HepG2 (cell line): Measurements from ENCODE around the gene CACNB4. TPM values are rescaled to one million over a fixed set of nuclear protein-coding genes. Genes with fewer than 3 reads are reported as not detected.
A peak's percentile ranks its signal among the peaks of the same experiment; 100 is the strongest.

Source experiments
- BCL6 ChIP-seq: IDR thresholded peaks from 2 replicates; pipeline ENCODE4 v1.6.1; 2016; ENCODE audit warnings: missing genetic modification reagents, missing compliant biosample characterization
- HHEX ChIP-seq: IDR thresholded peaks from 2 replicates; pipeline ENCODE4 v1.6.1; 2016; ENCODE audit warnings: control low read depth
- HMG20A ChIP-seq: IDR thresholded peaks from 2 replicates; pipeline ENCODE4 v1.6.1; 2016; ENCODE audit warnings: borderline replicate concordance
- HOXA9 ChIP-seq: sonication (generic); formaldehyde crosslinking; IDR thresholded peaks from 2 replicates; pipeline ENCODE4 v1.8.1; 2022; ENCODE audit warnings: missing genetic modification reagents, mild to moderate bottlenecking, moderate library complexity, borderline replicate concordance
- KLF16 ChIP-seq, 2 experiments: sonication (generic) in 1 of 2; formaldehyde crosslinking in 1 of 2; IDR thresholded peaks; 2 replicates each; pipeline versions ENCODE4 v1.6.1 to v1.8.0; 2016 to 2023; ENCODE audit warnings: missing genetic modification reagents in 2 of 2, missing compliant biosample characterization in 1 of 2
- MATR3 ChIP-seq: sonication (generic); formaldehyde crosslinking; IDR thresholded peaks from 2 replicates; pipeline ENCODE4 v1.4.0; 2020; ENCODE audit warnings: missing genetic modification reagents
- RFX5 ChIP-seq: IDR thresholded peaks from 2 replicates; pipeline ENCODE4 v1.6.1; 2011; ENCODE audit warnings: low read depth, low read length, improper control_type of control experiment
- TCF7 ChIP-seq: sonication (generic); IDR thresholded peaks from 2 replicates; pipeline ENCODE4 v1.6.1; 2016; ENCODE audit warnings: antibody characterized with exemption, low read depth
- ZBTB34 ChIP-seq: sonication (generic); formaldehyde crosslinking; IDR thresholded peaks from 2 replicates; pipeline ENCODE4 v1.8.0; 2022; ENCODE audit warnings: mild to moderate bottlenecking, missing genetic modification reagents
- ZKSCAN5 ChIP-seq: sonication (generic); formaldehyde crosslinking; IDR thresholded peaks from 2 replicates; pipeline ENCODE4 v1.5.1; 2020; ENCODE audit warnings: mild to moderate bottlenecking, missing genetic modification reagents
- ZNF335 ChIP-seq: sonication (generic); formaldehyde crosslinking; IDR thresholded peaks from 2 replicates; pipeline ENCODE4 v1.4.0; 2020; ENCODE audit warnings: missing genetic modification reagents
- ZNF609 ChIP-seq: sonication (generic); formaldehyde crosslinking; IDR thresholded peaks from 2 replicates; pipeline ENCODE4 v1.4.0; 2020; ENCODE audit warnings: mild to moderate bottlenecking, missing genetic modification reagents, borderline replicate concordance
- polyA plus RNA-seq, 8 experiments: library from polyadenylated mRNA; depleted of rRNA in 3 of 8; stranded (reverse) in 7 of 8; unstranded in 1 of 8; fragments of >200 nt; fragmentation: Illumina TruSeq in 4 of 8; extraction: Trizol in 4 of 8; gene quantifications; 2 replicates each; pipeline versions ENCODE4 v1.2.1 to v1.2.3, GENCODE V29; 2011 to 2016; ENCODE audit warnings: low read depth in 4 of 8, missing spikeins in 1 of 8, mixed read lengths in 1 of 8; ENCODE audit not compliant: insufficient read depth in 1 of 8
- total RNA-seq, 5 experiments: library from RNA; depleted of rRNA; stranded (reverse); fragments of >200 nt; fragmentation: Illumina TruSeq; extraction: Trizol; gene quantifications; 2 replicates each; pipeline ENCODE4 v1.2.3, GENCODE V29; 2016; ENCODE audit warnings: low read depth in 1 of 5
- TF ChIP-seq, protein P1 (sequence below): sonication (generic); formaldehyde crosslinking; IDR thresholded peaks from 2 replicates; pipeline ENCODE4 v1.5.1; 2020; ENCODE audit warnings: missing genetic modification reagents, mild to moderate bottlenecking, borderline replicate concordance
- TF ChIP-seq, protein P2 (sequence below): sonication (generic); formaldehyde crosslinking; conservative IDR thresholded peaks from 2 replicates; pipeline ENCODE4 v1.4.0; 2020; ENCODE audit warnings: mild to moderate bottlenecking, missing genetic modification reagents, moderate library complexity

Gene CACNB4
- total and polyA plus RNA-seq, 2 of the 13 experiments (the other 11 are each of a cell fraction or from before 2014, with no cell fraction given) = 5.1 to 14.3 TPM

GRCh38 chr2:151989378-151989777, 109.5 kb downstream of the CACNB4 start (continued):
- TF ChIP-seq ZNF609 = 0 out of 2 replicates have a peak, but pooled peaks have one; percentile 23
- peak; percentile 89 for TF ChIP-seq ZKSCAN5 (CRISPR knock-in tag)
- no peak; the same call in 1 of the 2 replicates for TF ChIP-seq BCL6 (CRISPR knock-in tag)
- TF ChIP-seq ZBTB34 (CRISPR knock-in tag) = no peak
- 0 out of 2 replicates have a peak, but pooled peaks have one; percentile 40 for TF ChIP-seq HHEX (CRISPR knock-in tag)
- no peak for TF ChIP-seq HOXA9 (CRISPR knock-in tag)
- TF ChIP-seq, protein P1, sequence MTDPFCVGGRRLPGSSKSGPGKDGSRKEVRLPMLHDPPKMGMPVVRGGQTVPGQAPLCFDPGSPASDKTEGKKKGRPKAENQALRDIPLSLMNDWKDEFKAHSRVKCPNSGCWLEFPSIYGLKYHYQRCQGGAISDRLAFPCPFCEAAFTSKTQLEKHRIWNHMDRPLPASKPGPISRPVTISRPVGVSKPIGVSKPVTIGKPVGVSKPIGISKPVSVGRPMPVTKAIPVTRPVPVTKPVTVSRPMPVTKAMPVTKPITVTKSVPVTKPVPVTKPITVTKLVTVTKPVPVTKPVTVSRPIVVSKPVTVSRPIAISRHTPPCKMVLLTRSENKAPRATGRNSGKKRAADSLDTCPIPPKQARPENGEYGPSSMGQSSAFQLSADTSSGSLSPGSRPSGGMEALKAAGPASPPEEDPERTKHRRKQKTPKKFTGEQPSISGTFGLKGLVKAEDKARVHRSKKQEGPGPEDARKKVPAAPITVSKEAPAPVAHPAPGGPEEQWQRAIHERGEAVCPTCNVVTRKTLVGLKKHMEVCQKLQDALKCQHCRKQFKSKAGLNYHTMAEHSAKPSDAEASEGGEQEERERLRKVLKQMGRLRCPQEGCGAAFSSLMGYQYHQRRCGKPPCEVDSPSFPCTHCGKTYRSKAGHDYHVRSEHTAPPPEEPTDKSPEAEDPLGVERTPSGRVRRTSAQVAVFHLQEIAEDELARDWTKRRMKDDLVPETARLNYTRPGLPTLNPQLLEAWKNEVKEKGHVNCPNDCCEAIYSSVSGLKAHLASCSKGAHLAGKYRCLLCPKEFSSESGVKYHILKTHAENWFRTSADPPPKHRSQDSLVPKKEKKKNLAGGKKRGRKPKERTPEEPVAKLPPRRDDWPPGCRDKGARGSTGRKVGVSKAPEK (CRISPR knock-in tag) = no peak
- 0 out of 2 replicates have a peak, but pooled peaks have one; percentile 49 for TF ChIP-seq ZNF335 (CRISPR knock-in tag)
- TF ChIP-seq KLF16 (CRISPR knock-in tag; IDR thresholded peaks at IDR 0.05) = no peak
- TF ChIP-seq RFX5 = no peak
- peak; percentile 75; the same call in 1 of the 2 replicates for TF ChIP-seq HMG20A
- no peak for TF ChIP-seq MATR3
- TF ChIP-seq, protein P2, sequence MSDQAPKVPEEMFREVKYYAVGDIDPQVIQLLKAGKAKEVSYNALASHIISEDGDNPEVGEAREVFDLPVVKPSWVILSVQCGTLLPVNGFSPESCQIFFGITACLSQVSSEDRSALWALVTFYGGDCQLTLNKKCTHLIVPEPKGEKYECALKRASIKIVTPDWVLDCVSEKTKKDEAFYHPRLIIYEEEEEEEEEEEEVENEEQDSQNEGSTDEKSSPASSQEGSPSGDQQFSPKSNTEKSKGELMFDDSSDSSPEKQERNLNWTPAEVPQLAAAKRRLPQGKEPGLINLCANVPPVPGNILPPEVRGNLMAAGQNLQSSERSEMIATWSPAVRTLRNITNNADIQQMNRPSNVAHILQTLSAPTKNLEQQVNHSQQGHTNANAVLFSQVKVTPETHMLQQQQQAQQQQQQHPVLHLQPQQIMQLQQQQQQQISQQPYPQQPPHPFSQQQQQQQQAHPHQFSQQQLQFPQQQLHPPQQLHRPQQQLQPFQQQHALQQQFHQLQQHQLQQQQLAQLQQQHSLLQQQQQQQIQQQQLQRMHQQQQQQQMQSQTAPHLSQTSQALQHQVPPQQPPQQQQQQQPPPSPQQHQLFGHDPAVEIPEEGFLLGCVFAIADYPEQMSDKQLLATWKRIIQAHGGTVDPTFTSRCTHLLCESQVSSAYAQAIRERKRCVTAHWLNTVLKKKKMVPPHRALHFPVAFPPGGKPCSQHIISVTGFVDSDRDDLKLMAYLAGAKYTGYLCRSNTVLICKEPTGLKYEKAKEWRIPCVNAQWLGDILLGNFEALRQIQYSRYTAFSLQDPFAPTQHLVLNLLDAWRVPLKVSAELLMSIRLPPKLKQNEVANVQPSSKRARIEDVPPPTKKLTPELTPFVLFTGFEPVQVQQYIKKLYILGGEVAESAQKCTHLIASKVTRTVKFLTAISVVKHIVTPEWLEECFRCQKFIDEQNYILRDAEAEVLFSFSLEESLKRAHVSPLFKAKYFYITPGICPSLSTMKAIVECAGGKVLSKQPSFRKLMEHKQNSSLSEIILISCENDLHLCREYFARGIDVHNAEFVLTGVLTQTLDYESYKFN (CRISPR knock-in tag) = peak; percentile 64
- peak; percentile 47; the same call in 1 of the 2 replicates for TF ChIP-seq TCF7
